Activated T-helper 9 cell treated with anti-CD3 and anti-CD28 coated beads, Interleukin-2, amount 50 U/mL, for 16 hours (primary cell): Measurements from ENCODE around the gene YIPF3.
"Not testable (repeated sequence)": the region's sequence is repeated elsewhere in the genome, so short reads cannot be mapped to it uniquely, and the experiment has no call there.

Experiments
- DNase-seq: peaks from one replicate; pipeline ENCODE4 v3.0.0-alpha.2; 2020; ENCODE audit warnings: low read depth

Gene YIPF3

DNA sequence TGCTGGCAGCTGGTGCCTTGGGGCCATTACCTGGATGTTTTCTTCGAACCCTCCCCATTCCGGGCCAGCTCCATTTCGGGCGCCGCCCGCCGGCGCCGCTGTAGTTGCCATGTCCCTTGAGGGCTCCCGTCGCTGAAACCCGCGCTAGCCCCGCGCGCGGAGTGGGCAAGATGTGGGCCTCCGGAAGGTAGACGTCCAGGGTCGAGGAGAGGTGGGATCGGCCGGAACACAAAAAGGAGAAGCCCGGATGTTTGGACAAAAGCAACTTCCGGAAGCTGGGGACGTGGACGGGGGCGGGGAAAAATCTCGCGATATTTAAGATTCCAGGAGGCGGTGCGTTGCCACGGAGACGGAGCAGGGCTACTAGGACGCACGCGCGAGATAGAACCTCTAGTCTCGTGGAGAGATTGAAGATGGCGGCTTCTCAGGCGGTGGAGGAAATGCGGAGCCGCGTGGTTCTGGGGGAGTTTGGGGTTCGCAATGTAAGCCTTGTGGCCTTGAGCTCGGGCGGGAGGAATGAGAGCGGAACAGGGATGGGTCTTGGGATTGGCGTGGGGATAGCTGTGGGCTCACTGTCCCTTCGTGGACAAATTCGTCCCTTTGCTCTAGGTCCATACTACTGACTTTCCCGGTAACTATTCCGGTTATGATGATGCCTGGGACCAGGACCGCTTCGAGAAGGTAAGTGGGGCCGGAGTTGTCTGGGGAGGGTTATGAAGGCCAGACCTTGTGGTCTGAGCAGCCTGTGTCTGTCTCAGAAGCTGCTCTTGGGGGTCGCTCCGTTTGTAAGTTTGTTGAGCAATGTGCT is at the start of gene YIPF3, which contains the start of gene POLR1C:
TSS of gene YIPF3 (minus strand) at position 230 of the 808 bp plus-strand sequence. CDS start at position 111, 119 bp downstream.
TSS of gene POLR1C (plus strand) at position 393 of the 808 bp plus-strand sequence. CDS start at position 414, 21 bp downstream.
- peak; percentile 93 for DNase-seq

DNA sequence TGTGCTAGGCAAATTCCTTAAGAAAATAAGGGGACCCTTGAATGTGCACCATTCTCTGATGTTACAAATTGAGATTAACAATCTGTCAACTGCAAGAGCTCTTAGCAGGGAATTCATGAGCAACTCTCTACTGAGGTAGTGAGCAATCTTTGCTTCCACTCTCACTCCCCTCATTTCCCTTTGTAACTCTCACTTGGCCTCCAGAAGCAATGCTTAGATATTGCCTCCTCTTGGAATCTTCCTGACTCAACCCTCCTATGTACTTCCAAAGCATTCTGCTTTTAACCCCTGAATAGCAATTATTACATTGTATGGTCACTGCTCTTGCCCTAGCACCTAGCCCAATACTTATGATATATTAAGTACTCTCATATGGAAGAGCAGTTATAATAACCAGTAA is 42.6 kb upstream of the YIPF3 start:
- no peak for DNase-seq

DNA sequence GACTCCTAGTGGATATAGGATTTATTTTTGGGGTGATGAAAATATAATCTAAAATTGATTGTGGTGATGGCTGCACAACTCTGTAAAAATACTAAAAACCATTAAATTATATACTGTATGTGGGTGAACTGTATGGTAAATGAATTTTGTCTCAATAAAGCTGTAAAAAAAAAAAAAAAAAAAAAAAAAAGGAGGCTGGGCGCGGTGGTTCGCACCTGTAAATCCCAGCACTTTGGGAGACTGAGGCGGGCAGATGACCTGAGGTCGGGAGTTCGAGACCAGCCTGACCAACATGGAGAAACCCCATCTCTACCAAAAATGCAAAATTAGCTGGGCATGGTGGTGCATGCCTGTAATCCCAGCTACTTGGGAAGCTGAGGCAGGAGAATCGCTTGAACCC is 40.9 kb upstream of the YIPF3 start:
- not testable (repeated sequence) for DNase-seq

DNA sequence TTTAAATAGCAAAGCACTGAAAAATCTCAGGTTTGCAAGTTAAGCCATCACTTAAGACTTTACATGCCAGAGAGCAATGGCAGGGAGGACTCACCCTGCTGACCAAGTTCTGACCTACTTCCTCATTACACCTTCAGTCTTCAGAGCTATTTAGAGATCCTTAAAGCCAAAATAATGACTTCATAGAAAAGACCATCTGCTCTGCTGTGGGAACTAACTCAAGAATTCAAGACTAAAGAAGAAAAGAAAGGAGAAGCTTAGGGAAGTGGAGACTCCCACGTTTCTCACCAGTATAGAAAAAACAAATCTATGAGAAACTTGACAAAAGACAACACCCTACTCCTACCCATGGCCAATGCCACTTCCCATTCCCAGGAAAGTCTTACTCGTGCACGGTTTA is 30.5 kb upstream of the YIPF3 start:
- no peak for DNase-seq

DNA sequence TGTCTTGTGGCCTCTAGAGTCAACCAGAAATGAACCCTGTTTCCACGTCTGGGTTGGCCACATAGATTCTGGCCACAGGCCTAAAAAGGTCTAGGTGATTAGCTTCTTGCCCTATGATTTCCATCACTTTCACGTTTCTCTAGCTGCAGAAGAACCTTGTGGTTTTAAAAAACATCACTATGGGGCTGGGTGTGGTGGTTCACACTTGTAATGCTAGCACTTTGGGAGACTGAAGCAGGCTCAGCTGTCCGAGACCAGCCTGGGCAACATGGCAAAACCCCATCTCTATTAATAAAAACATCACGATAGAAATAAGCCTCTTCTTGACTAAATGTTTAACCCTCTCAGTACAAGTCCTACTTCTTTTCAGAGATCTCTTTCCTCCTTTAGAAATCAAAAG is 27.7 kb upstream of the YIPF3 start:
- DNase-seq, result no peak

DNA sequence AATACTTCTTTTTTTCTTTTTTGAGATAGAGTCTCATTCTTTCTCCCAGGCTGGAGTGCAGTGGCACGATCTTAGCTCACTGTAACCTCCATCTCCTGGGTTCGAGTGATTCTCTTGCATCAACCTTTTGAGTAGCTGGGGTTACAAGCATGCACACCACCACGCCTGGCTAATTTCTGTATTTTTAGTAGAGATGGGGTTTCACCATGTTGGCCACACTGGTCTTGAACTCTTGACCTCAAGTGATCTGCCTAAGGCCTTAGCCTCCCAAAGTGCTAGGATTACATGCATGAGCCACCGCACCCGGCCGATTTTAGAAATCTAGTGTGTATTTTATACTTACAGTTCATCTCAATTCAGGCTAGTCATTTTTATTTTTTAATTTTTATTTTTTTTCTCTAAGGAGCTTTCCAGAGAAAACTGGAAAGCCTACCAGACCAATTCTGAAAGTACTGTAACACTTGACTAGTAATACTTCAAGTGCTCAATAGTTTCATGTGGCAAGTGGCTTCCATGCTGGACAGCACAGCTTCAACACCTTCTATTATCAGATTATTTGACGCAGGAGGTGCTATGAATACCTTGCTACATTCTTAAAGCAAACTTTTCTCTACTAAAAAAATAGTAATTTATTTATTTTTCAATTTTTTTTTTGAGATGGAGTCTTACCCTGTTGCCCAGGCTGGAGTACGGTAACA is 25.2 kb upstream of the YIPF3 start:
- no peak for DNase-seq

DNA sequence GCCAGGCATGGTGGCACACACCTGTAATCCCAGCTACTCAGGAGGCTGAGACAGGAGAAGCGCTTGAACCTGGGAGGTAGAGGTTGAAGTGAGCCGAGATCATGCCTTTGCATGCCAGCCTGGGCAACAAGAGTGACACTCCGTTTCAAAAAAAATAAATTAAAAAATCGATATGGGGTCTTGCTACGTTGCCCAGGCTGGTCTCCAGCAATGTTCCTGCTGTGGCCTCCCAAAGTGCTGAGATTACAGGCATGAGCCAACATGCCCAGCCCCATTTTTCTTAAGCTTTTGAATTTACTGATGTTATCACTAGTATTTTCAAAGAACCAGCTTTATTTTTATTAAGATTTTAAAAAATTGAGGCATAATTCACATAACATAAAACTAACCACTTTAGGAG is 23.8 kb upstream of the YIPF3 start:
- no peak for DNase-seq

DNA sequence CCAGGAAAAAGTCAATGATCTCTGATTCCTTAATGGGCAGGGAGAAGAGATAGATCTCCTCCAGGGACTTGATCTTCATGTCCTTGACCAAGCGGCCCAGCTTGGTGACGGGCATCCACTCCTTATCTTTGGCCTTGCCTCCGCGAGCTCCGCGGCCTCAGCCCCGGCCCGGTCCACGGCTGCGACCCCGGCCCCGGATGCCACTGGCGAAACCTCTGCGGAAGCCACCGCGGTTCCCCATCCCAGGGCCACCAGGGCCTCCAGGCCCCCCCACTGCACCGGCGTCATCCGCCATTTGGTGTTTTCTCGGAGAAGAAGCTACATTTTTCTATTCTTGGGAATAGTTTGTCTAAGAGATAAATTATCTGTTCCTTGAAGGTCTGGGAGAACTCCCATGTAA is 22.7 kb upstream of the YIPF3 start:
- not testable (repeated sequence) for DNase-seq

DNA sequence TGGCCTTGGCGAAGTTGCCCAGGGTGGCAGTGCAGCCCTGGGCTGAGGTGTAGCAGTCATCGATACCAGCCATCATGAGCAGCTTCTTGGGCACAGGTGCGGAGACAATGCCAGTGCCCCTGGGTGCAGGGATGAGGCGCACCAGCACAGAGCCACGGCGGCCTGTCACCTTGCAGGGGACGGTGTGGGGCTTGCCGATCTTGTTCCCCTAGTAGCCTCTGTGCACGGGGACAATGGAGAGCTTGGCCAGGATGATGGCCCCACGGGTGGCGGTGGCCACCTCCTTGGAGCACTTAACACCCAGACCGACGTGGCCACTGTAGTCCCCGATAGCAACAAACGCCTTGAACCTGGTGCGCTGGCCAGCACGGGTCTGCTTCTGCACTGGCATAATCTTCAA is 22.3 kb upstream of the YIPF3 start:
- DNase-seq, result not testable (repeated sequence)

DNA sequence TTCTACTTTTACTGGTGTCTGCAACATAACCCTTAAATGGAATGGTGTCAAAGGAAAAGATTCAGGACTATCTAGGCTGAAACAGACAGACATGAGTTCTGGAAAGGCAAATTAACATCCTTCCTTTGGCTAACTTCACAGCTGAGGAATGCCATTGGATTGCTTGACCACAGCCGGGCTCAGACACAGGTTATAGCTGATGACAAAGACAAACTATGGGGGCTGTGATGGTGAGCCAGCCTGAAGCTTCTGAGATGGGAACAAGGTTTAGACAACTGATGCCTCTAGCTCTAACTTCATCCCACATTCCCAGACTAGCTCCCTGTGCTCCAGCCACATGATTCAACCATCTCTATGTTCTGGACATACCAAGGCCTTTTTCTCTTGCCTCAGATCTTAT is 15.5 kb upstream of the YIPF3 start:
- DNase-seq, result no peak

DNA sequence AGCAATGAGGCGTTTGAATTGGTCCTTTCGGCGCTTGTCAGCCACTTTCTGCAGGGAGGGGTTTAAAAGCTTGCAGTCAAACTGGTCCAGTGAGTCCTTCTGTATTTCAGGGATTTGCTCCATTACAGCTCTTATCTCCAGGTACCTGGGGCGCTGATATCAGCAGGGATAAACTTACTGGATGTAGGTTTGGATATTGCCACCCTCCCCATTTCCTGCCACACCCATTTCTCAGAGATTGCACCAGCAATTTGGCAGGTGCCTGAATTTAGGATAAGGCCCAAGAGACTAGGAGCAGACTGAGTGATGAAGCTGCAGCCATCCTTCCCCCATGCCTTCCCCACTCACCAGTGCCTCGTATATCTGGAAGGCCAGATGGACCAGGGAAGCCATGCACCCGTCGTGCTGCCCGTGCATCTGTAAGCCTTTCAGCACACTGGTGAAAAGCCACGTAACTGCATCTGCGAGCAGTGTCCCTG is 7.8 kb upstream of the YIPF3 start:
- DNase-seq, result no peak

DNA sequence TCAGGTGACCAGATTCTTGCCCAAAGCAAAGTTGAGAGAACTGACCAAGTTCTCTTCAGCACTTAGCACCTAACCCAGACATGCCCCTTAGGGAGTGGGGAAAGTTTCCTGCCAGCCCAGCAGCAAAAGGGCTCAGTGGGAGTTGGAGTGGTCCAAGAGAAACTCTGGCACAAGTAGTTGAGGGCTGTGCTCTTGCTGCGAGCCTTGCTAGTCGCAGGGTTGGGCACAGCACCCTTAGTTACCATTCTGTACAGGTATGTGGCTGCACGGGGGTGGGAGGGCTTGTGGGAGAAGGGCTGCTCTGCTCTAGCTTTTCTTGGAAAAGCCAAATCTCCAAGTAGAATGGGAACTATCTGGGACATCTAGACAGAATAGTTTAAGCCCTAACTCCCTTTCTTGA is 6.6 kb upstream of the YIPF3 start:
- DNase-seq, result no peak

DNA sequence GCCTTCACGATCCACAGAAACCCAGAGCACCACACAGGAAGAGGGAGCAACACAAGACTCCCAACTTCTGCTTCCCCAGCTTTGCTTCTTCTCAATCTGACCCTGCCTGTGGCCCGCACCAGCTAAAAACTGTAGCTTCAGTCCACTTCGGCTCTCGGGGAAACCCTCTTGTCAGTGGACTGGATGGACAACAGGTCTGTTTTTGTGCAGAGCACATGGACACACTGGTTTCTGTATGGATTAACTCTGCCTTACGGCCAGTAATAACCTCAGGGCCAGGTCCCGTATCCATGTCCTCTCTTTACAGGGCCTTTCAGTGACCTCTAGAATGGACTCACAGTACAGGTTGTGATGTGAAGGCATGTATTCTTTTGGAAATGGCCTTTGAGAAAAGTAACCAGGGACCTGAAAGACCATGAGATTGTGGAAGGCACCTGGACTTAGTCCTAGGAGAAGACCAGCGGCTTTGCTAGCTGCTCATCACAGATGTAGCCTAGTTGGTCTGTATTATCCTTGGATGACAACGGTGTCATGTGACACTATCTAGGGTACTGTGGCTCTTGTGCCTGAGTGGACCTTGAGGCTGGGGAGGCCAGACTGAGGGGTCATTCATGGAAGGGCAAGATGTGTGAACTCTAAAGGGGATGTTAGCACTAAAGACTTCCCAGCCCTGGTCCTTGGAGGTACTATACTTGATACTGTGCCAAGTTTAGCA is 6.0 kb upstream of the YIPF3 start:
- no peak for DNase-seq

DNA sequence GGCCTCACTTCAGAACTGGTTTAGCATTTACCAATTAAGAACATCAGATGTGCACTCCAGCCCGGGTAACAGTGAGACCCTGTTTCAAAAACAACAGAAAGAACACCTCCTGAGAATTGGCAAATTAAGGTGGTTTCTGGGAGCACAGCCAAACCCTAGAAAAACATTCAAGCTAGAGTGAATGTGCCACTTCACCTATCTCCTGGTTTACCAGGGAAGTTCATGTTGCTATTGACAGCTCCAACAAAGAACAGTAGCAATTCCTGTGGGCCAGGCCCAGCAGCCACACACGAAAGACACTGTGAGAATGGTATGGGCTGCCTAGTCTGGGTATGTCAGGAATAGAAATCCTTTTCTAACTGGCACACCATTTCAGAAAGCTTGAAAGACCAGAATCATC is 5.1 kb upstream of the YIPF3 start:
- DNase-seq, result no peak

DNA sequence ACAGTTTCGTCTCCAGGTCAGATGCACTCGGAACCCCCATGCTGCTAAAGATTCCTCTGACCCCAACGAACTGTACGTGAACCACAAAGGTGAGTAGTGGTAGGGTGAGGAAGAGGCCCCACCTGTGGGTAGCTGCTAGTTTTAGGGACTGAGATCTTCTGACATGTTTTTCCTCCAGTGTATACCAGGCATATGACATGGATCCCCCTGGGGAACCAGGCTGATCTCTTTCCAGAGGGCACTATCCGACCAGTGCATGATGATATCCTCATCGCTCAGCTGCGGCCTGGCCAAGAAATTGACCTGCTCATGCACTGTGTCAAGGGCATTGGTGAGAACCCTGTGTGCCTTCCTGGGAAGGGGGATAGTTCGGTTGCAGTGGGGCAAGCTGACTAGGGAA is 3.4 kb upstream of the YIPF3 start:
- DNase-seq, result no peak

DNA sequence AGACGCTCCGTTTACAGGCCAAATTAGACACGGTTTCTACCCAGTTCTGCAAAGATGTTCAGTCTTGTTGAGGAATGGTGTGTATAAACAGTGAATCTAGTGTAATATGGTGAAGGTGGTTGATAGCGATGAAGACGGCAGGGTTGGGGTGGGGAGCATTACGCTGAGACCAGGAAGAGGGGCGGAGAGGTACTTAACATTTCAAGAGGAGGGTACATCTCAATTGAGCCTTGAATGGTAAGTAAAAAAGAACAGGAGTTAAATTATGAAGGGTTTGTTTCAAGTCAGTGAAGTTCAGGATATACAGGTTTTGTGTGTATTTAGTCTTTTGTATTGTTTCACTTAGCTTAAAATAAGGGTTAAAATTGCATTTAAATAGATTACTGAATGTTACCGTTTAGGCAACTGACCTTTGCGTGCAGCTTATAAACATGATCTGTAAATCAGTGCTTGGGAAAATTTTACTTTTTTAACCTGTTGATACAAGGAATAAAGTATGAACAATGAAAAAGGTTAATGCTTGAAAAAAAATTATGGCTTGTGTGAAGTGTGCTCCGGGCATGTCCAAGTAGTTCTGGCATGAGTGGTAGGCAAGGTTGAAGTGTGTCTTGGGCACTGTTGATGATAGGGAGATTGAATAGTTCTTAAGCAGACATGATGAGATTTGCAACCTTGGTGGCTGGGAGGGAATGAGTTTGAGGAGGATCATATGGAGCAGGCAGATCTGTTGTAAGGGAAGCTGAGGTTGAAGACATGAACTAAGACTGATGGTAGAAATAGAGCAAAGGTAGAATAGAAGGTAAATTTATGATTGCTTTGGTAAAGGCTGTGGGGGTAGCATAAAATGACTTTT is 1.0 kb upstream of the YIPF3 start:
- DNase-seq, result no peak

DNA sequence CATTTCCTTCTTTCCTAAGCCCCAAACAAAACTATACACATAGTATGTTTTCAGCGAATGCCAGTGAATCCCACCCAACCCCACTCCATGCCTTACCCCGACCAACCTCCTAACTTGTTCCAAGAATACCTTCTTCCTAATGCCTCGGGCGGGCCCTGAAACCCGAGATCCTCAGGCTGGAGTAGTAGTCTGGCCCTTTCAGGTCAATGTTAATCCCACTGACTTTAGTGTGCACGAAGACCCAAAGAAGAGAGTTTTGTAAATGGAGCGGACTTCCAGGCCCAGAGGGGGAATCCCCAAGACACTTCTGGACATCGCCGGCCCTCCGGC is 394 bp downstream of the YIPF3 start:
- no peak for DNase-seq

DNA sequence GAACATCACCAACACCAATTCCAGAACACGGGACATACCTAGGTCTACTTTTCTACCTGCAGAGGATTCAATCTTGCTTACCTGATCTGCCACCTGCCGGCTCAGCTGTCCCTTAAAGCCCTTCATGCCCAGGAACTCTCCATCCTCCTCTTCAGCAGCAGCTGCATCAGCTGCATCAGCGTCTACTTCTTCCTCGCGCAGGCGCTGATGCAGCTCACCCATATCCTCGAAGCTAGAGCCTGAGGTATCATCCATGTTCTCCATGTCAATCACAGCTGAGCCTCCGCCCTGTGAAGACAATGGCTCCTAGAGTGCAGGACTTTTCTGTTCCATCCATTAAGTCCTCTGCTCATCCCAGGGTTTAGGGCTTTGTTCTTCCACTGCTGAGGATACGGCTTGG is 918 bp downstream of the YIPF3 start:
- no peak for DNase-seq

DNA sequence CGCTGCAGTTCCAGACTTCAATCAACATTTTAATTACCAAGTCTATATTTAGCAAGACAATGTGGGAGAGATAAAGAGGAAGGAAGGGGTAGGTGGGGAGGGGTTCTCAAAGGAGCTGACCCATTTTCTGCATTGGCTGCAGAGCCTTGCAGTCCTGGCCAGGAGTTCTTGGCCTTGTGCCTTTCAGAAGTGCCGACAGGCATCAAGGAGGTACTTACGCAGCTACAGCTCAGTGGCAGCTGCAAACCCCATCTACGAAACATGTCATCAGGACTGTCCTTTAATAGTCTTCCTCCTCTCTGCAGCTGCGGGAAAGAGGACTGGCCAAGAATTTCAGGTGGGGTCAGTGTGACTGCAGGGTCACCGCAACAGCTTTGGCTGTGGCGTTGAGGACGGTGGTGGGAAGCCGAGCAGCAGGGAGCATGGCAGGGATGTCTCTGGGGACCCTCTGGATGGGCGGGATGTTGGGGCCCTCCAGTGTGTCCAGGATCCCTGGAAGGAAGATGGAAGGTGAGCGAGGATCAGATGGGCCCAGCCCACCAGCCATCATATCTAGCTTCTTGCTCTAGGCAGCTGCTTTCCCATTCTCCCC is 4.8 kb downstream of the YIPF3 start:
- DNase-seq, result no peak

DNA sequence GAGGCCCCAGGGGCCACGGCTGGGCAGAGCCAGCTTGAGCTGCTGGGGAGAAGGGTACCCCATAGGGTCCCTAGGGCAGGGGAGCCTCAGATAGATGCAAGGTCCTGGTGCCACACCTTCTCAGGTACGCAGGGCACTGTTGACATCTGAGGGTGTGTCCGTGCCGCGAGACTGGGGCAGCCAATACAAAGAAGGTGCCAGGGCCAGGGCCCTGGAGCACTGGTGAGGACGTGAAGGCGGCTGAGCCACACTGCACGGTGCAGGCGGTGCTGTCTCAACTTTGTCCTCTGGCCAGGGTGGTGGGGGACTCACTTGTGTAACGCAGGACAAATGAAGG is 5.9 kb downstream of the YIPF3 start:
- DNase-seq, result no peak

DNA sequence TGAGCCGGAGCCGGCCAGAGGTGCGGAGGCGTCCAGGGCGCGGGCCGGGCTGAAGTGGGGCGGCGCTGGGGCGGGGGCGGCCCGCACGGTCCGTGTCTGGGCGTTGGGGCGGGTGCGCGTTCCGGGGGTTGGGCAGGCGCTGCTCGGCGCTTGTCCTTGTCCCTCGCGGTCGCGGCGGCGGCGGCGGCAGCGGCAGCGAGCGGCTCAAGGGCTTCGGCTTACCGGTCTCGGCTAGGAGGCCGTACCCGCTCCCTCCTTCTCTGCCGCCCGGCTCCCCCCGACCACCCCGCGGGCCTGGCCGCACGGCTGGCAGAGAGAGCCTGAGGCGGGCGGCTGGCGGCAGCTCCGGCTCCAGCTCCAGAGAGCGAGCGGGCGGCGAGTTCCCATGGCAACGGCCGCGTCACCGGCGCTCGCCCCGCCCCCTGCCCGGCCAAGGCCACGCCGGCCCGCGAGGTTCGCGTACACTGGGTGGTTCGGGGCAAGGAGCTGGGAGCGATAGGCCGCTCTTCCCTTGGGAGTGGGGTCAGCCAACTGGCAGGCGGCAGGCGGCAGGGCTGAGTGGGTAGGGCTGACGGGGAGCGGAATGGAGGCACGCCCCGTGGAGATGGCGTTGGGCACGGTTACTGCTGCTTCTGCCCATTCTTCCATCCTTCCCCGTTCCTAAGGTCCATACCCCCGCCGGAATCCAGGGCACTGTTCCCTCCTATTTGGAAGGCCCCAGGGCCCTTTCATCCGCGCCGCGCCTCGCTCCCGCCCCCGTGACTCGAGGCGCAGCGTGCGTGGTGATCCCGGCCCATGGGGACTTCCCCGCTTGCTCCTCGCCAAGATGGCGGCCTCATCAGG is 6.5 kb downstream of the YIPF3 start, which contains the start of gene LRRC73:
TSS of gene LRRC73 (minus strand) at position 363 of the 843 bp plus-strand sequence. CDS start 561 bp downstream, outside the sequence.
- DNase-seq, result peak; percentile 77
